ENCODE results near the gene CPLX3.

CPLX3 gene

DNA sequence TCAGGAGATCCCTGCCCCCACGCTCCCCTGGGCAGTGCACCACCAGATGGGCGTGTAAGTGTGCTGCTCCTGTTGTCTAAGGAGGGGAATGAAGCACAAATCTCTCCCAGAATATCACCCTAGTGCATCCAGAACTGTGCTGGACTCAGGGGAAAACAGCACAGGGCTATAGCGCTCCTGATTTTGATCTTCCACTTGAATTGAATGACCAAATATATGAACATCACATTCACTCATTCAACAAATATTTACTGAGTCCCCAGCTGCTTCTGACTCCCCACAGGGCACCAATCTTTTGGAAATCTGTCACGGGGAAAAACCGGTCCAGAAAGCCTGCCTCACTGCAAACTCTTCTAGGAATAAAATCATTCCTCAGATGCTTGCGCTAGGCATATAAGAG lies 2.4 kb downstream of the CPLX3 start:
- DNase-seq (ENCODE audit: low read depth) = no peak

- DNase-seq (ENCODE audit: low read depth) = no peak
These were observed 3.1 kb downstream of the CPLX3 start for GRCh38 chr15:74829486-74829885.

GRCh38 chr15:74829991-74830390 lies 3.6 kb downstream of the CPLX3 start:
- no peak for DNase-seq (ENCODE audit: low read depth)

DNA sequence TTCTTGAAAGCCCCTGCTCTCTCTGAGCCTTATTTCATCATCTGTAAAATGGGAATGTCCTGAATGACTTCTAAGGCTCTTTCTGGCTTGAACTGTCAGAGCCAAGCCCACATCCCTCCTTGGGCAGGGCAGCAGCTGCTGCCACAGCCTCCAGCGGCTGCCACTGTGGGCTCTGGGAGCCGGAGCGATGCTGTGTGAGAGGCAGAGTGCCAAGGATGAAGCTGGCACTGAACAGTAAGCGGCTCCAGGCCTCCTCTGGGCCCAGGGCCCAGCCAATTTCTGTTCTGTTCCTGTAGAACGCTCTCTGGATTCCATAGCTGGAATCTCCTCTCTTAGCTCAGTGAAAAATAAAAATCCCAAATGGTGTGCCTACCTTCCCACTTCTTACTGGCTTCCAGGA lies 4.4 kb downstream of the CPLX3 start:
- no peak for DNase-seq (ENCODE audit: low read depth)

DNA sequence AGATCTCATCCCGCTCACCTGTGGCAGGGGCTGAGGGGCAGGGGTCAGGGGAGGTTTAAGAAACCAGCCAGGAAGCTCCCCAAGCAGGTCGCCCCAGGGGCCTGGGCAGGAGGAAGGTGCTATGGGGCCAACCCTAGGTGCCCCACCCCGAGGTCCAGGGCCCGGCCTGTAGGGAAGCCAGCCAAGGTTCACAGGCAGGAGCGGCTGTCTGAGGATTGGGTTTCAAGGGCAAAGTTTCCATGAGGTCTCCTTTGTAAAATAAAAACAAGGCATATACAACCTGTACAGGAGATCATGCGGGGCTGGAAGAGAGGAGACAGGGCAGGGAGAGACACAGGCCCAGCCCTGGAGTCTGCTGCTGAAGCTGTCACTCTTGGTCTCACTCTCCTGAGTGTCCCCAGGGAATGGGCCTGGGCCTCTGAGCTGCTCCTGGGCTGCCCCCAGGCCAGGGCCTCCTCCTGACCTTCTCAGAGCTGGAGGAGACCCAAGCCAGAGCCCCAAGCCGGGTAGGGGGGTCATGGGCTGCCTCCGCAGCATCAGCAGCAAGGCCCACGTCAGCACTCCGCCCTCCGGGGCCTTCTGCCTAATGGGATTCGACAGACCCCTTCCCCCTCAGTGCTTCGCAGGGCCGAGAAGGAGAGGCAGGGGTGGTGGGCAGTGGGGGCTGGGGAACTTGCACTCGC lies 5.5 kb downstream of the CPLX3 start:
- no peak for DNase-seq (ENCODE audit: low read depth)

GRCh38 chr15:74832826-74833225 lies 6.4 kb downstream of the CPLX3 start:
- DNase-seq (ENCODE audit: low read depth) = no peak

DNA sequence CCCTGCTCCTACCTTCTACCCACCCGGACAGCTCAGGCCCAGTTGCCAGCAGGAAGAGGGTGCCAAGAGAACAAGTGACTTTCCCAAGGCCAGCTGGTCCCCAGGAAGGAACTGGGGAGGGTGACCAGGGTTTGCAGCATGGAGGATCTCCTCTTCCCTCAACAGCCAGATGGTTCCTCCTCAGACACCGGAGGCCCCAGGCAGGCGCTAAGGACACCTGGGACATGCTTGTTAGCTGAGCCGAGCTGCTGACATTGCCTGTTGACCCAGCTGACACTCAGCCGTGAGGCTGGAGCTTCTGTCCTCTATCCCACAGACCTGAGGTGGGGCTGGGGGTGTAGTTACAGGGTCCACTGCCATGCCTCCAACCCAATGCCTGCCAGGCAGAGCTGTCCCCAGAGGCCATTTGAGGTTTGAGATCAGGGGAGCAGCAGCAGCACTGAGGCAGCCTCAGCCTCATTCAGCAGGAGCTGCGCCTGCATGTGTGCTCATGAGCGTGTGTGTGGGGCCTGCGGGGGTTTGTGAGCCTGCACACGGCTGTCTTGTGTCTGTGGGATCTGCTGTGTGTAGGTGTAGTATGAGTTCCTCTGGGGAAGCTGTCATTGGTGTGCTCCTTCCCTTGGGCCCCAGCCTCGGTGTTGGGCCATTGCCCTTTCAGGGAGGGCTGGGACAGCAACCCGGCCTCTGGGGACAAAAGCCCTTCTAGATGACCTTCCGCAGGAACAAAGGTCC lies 7.1 kb downstream of the CPLX3 start:
- DNase-seq (ENCODE audit: low read depth) = no peak

DNA sequence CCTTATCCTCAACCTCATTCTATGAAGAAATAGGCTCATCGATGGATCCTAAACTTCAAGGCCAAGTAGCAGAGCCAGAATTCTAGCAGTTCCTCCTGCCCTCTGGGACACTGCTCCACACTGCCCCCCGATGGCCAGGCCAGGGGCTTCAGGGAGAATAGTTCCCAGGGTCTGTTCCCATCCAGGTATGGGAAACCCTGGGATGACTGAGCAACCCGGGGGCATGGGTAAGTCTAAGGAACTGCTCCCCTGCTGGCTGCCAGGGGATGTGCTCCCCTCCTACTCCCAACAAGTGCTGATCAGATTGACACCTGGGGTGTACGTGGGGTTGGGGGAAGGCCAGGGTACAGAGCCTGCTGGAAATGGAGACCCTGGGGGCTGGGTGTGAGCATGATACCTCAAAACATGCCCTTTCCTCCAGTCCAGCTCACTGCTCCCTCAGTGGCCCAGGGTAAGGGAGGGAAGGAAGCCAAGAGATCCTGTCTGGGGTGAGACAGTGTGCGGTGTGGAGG lies 8.9 kb downstream of the CPLX3 start:
- DNase-seq (ENCODE audit: low read depth) = no peak

DNA sequence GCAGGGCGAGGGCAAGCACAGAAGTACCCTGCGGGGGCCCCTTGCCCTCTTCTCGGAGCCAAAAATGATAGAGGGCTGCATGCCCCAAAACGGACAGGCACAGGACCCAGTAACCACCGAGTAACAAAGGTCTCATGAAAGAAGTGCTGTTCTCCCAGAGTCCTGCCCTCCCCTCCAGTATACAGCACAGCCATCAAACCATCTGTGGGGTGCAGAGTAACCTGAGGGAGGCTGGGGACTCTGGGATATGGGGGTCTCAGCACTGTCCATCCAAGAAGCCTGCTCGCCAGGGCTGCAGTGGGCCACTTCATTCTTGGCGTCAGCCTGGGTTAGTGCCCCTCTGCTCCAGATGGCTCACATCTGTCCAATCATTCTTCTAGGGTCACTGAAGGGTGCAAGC lies 10.4 kb downstream of the CPLX3 start:
- no peak for DNase-seq (ENCODE audit: low read depth)

GRCh38 chr15:74837482-74838136 lies 11.2 kb downstream of the CPLX3 start:
- no peak for DNase-seq (ENCODE audit: low read depth)

DNA sequence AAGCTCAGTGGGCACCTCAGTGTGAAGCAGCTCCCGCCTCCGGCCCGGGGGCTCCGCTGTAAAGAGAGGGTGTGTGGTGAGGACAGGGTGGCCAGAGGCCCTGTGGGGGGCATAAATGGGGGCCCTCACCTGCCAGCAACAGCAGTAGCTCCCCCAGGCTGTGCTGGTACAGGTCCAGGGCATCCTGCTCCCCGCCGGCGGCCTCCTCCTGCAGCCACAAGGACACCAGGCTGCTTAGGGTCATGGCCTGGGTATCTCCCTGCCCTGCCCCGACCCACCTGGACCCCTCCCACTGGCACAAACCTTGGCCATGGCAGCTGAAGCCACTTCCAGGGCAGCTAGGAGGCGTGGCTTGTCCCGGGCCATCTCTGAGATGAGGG lies 11.7 kb downstream of the CPLX3 start:
- DNase-seq (ENCODE audit: low read depth) = no peak

DNA sequence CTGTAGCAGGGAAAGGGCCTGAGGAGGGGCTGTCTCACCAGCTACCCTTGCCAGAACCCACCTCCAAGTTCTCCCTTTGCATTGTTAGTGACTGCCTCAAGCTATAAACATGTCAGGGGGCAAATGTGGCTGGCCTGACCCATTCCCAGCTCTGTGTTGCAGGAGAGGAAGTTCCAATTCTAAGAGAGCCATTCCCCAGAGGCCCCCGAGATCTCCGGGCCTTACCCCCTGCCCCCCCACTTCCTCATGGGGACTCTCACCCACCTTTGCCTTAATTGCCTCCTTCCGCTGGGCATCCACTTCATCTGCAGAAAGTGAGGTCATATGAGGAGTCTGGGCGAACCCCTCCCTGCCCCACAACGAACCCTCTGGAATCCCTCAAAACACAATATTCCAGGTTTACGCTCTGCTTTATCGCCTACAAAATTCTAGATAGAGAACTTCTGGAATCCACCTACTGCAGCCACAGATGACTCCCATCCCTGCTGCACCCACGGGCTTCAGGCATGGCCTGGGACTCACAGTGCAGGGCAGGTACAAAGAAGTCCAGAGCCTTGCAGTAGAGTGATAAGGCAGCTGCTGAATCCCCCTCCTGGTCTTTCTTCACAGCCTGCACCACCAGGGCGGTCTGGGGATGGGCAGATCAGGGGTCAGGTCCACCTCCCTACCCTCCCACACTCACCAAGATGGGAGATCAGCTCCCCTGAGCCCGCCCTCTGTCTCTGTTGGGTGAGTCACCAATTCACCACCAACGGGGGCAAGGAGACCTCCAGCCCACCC lies 12.5 kb downstream of the CPLX3 start:
- no peak for DNase-seq (ENCODE audit: low read depth)

GRCh38 chr15:74839526-74840395 lies 13.3 kb downstream of the CPLX3 start:
- DNase-seq (ENCODE audit: low read depth) = no peak

- peak; percentile 58 for DNase-seq (ENCODE audit: low read depth)
These were observed 14.7 kb downstream of the CPLX3 start for GRCh38 chr15:74840851-74841775.

- DNase-seq (ENCODE audit: low read depth) = no peak
These were observed 15.5 kb downstream of the CPLX3 start for GRCh38 chr15:74841891-74842373.

DNA sequence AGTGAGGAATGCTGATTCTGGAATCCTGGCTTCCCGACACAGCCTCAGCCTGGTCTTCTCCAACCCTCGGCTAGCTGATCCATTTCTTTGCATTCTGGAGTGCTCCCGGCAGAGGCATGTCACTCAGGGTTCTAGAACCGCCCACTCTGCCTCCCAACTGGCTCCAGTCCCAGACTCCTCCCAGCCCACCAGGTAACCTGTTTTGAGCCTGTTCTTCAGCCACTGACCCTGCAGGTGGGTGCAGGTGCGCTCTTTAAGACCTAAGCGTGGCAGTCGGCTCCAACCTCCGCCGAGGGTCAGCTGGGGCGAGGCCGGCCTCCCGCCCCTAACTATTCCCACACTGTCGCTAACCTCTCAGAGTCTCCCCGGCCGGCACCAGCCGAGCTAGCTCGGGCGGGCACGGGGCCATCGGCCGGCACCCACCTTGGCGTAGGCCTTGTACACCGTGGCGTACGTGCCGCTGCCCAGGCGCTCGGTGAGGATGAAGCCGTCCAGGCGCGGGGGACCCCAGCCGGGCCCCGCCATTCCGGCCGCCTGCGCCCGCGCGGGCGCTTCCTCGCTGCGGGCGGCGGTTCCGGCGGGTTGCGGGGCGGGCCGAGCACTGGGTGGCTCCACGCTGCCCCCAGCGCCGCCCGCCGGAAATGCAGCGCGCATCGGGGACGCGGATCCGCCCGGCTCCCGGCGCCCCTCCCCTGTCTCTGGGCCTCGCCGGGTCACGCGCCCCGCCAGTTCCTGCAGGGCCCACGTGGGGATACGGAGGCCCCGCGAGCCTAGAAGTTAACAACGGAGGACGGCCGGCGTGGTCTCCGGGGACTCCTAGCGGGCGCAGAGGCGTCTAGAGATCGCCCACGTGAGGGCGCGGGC lies 16.4 kb downstream of the CPLX3 start, which contains the start of gene ULK3:
Gene ULK3 (minus strand): TSS at position 576 of the 864 bp plus-strand sequence. CDS start 51 bp downstream, at position 525.
- DNase-seq (ENCODE audit: low read depth) = peak; percentile 88

DNA sequence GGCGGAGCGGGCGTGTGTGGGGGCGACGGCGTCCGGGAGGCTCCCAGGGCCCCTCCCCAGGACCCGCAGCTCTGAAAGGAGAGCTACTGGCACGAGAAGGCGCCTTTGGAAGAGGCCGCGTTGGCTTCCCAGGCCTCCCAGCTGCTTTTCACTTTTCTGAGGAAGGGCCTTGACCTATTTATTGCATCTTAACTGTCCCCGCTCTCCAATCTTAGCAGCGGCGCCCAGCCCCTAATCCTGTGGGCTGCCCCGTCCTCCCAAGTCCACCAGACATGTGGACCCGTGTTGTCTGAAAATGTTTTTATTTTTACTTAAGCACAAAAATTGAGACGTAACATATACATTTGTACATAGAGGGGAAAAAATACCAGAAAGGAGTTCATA lies 17.0 kb downstream of the CPLX3 start:
- DNase-seq (ENCODE audit: low read depth) = no peak

GRCh38 chr15:74843891-74844299 lies 17.5 kb downstream of the CPLX3 start:
- DNase-seq (ENCODE audit: low read depth) = peak; percentile 95

Data from CMK (cell line).